Right lung (tissue), 5 donors: Measurements from ENCODE around the gene TMPRSS7. TPM values are rescaled to one million over a fixed set of nuclear protein-coding genes. Genes with fewer than 3 reads are reported as not detected.

Experiments
- DNase-seq, 2 donors: peaks; one replicate each; pipeline ENCODE4 v3.0.0-alpha.2; 2013
- polyA plus RNA-seq, 5 donors: library from polyadenylated mRNA; unstranded; fragments of 120-200 nt; gene quantifications; one replicate each; pipeline versions ENCODE4 v1.2.1 to v1.2.3, GENCODE V29; 2013; ENCODE audit warnings: inconsistent platforms in 1 of 5, low replicate concordance in 1 of 5; ENCODE audit not compliant: insufficient read length in 5 of 5, insufficient read depth in 1 of 5

The TMPRSS7 gene
- polyA plus RNA-seq, 5 donors: 0.08 TPM; not detected in 4

- no peak for DNase-seq
These were observed 58.6 kb downstream of the TMPRSS7 start for GRCh38 chr3:112093180-112093522.

DNA sequence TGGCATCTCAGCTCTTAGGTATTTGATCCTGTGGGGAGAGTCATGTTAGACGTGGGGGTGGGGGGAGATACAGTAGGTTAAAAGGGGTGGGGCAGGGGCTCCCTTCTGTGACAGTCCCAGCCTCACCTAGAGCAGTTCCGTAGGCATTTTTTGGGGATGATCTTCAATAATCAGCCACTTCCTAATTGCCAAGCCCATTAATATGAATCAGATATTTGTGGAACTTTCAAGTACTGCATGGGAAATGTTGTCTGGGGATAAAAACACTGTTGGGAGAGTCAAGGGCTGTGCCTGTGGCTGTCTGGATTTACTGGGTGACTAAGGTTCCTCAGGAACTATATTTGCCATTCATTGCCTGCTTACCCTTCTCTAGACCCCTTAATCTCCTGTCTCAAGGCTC is 61.2 kb downstream of the TMPRSS7 start:
- no peak for DNase-seq

- DNase-seq: no peak
These were observed 61.6 kb downstream of the TMPRSS7 start for GRCh38 chr3:112096176-112096575.

GRCh38 chr3:112097378-112097777 is 62.8 kb downstream of the TMPRSS7 start:
- DNase-seq: no peak

DNA sequence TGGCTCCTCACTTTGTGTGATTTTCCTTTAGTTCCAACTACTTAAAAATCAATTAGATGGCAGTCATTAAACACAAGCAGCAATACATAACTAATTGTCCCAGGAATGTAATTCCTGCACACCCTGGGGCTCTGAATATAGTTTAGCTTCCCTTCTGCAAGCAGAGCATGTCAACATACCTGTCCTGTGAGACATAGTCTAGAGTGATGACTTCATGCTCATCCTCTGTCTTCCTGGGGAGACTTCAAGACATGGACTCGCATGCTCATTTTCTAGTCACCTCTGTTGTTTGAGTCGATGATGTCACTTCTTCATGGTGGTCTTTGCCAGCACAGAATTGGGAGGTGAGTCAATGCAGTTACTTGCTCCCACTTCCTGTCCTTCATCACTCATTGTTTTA is 67.4 kb downstream of the TMPRSS7 start:
- no peak for DNase-seq

DNA sequence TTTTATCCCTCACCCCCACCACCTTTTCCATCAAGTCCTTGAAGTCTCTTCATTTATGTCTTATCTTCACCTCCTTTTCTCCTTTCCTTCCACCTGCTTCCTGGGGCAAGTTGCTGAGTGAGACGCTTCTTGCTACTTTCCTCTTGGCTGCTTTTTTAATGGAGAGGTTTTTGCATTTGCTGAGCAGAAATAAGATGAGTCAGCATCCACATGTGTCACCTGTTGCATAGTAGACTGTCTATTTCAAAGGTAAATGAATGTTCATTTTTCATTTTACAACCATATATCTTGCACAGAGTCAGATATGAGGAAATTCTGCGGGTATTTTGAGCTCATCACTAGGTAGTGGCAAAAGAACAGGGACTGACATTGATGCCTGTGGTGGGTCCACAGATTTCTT is 70.2 kb downstream of the TMPRSS7 start:
- no peak for DNase-seq

GRCh38 chr3:112109322-112109721 is 74.8 kb downstream of the TMPRSS7 start:
- DNase-seq: no peak

- DNase-seq: no peak
These were observed 77.4 kb downstream of the TMPRSS7 start for GRCh38 chr3:112111785-112112402.

- no peak for DNase-seq
These were observed 80.1 kb downstream of the TMPRSS7 start for GRCh38 chr3:112114576-112115160.

- DNase-seq: no peak
These were observed 80.7 kb downstream of the TMPRSS7 start for GRCh38 chr3:112115161-112115739.

GRCh38 chr3:112115806-112116383 is 81.4 kb downstream of the TMPRSS7 start:
- no peak for DNase-seq

DNA sequence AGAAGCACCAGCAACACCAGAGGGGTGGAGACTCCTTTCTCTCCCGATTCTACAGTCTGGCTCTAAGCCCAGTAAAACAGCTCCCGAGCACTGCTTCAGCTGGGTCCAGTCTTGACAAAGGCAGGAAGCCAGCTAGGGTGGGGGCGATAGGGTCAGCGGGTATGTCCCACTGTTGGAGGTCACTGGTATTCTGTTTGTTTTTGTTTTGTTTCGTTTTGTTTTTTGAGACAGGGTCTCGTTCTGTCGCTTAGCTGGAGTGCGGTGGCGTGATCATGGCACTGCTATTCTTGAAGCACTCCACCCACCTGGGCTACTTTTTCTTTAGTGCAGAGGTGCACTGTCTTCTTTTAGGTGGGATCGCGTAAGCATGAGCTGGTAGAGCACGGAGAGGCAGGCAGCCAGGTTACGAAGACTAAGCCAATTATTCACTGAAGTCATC is 82.2 kb downstream of the TMPRSS7 start:
- no peak for DNase-seq

- DNase-seq: no peak
These were observed 82.9 kb downstream of the TMPRSS7 start for GRCh38 chr3:112117415-112117814.

DNA sequence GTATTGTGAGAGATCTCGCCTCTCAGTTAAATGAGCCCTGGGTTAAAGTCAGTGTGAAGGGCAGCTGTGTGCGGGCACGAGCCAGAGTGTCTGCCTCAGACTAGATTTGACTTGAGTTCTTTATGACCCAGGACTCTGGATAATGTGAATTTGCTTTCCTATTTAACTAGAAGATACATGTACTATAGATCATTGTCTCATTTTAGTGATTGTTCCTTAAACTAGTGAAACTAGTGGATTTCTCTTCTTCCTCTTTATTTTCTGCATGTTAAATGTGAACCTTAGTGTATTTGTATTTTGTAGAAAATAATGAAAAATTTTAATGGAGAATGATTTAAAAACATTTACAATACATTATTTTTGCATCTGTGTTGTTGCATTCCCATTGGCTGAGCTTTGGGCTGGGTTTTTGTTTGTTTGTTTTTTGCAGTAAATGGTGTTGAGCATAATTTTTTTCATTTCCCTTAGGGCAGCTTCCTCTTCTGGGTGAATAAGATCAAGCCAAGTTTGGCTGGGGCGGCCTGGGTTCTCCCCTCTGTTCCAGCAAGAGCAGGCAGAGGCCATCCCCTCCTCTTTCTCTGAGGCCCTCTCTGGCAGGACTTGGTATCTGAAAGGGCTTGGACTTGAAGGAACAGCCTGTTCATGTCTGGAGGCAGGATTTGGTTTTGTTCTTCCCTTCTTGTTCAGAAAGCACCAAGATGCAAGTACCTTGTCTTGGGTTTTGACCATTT is 83.5 kb downstream of the TMPRSS7 start:
- no peak for DNase-seq

- DNase-seq: no peak
These were observed 85.7 kb downstream of the TMPRSS7 start for GRCh38 chr3:112119962-112120836.

DNA sequence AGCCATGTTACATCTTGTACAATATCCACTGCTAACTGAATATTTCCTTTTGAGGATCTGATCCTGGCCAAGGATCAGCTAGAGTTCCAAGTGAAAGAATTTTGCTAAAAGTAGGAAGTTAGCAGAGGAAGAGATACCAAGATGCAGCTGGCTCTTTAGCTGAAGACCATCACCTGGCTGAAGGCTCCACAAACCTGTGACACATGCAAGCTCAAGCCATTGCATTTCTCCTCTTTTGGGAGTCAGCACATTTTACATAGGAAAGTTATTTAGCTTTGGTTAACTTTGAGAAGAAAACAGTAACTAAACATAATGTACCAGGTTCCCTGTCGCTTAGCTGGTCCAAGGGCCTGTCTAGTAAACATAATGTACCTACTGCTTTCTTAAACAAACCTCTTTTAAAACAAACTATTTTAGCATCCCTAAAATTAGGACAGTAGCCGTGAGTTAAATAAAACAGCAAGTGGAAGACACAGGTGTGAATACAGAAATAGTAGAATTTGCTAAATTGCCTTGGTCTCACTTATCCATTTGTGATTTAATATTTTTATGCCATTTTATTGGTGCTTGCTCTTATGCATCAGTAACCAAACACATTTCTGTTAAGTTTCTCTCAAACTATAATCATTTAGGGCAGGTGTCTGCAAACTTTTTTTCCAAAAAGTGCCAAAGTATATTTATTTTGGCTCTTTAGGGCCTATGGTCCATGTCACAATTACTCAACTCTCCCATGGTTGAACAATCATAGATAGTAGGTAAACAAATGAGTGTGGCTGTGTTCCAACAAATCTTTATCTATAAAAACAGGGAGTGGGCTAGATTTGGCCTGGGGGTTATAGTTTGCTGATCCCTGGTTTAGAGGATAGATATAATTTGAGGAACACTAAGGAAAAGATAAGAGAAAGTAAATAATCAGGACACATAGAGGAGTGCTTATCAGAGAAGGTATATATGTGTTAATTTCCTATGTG is 87.3 kb downstream of the TMPRSS7 start:
- DNase-seq: no peak

DNA sequence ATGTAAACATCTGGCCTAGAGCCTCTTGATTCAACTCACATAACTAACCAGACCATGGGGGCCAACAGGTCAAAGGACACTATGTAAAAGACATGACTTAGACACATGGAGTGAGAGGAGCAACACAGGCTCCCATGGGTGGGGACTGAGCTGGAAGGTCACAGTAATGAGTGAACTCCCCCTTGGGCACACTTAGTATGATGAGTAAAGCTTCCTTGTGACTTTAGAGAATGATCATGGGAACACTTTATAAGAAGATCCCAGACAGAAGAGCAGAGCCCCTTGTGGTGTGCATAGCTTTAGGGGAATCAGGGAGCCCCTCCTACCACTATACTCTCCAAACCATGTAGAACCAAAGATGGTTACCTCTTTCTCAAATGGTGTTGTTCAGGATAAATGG is 88.3 kb downstream of the TMPRSS7 start:
- no peak for DNase-seq

DNA sequence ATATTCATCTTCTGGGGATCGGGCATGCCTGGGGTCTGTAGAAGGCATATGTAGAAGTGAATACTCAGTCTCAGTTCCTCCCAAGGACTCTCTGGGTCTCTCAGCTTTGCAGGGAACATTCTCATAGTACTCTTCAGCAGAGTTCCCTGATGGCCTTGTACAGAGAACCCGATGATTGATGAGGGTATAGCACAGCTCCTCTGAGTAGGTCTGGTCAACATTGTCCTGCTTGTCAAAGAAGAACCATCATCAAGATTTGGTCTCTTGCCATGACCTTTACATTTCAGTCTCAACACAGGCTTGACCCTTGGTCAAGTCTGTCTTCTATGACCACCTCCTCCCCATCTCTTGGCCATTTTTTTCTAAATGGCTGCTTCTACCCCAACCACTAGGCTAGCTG is 89.0 kb downstream of the TMPRSS7 start:
- no peak for DNase-seq

DNA sequence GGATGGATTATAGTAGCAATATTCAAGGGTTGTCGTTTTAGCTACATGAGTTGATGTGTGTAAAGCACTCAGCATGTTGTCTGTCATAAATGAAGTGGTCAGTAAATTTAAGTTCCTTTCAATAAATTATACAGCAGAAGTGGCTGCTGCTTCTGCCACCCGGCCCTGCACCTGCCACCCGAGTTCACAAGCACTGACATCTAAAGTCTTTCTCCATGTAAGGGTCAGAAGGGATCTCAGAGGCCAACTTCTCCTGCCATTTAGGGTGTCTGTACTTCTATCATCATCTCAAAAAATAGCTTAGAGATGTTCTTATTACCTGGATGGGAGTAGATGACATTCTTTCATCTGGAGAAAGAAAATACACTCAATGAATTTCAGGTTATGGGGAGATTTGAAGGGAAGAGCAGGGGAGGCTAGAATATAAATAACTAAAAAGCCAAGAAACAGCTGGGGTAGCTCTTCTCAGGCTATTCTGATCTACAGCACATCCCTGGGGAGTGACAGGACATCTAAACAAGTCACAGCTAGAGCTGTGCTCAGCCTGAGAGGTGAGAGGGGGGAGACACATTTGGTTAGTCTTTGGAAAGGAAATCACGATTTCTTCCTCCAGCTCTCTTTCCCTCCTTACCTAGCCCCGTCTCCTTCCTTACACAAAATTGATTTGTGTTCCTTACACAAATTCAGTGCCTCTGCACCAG is 90.5 kb downstream of the TMPRSS7 start:
- no peak for DNase-seq

DNA sequence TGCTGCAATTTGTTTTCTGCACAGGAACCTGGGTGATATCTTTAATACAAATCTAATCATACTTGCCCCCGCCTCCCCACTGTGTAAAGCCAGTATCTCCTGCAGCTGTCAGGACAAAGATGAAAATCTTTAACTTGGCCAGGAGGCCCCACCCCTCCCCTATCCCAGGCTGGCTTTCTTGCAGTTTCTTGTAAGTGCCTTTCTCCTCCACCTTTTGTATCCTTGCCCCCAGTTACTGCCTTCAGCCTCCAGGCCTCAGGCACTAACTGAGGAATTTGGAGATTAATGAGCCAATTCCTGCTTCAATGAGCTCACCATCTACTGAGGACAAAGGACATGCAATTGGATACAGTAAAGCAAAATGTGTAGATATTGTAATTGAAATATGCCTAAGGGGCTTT is 92.0 kb downstream of the TMPRSS7 start:
- no peak for DNase-seq
